Activated CD4-positive, CD25-positive, alpha-beta regulatory T cell (primary cell): ENCODE results near the gene GALNT17.

Source experiments
- DNase-seq, 4 experiments: peaks; one replicate each; lab custom pipeline; 2025; lab: John Stamatoyannopoulos, UW

GALNT17 gene

DNA sequence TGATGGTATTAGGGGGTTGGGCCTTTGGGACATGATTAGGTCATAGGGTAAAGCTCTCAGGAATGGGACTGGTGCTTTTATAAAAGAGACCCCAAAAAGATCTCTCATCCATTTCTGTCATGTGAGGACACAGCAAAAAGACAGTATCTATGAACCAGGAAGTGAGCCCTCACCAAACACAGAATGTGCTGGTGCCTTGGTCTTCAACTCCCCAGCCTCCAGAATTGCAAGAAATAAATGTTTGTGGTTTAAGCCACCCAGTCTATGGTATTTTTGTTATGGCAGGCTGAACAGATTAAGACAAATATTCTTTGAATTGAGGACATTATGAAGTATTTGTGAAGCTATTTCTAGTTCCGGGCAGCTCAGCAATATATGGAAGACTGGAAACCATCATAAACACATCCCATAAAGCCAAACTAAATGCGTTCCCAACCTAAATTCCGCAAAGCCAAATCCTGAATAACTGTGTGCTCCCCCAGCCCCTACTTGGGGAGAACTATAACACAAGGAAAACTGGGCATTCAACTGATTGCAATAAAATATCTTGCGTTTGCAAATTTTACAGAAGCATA is 153.7 kb downstream of the GALNT17 start:
- no peak for DNase-seq

DNA sequence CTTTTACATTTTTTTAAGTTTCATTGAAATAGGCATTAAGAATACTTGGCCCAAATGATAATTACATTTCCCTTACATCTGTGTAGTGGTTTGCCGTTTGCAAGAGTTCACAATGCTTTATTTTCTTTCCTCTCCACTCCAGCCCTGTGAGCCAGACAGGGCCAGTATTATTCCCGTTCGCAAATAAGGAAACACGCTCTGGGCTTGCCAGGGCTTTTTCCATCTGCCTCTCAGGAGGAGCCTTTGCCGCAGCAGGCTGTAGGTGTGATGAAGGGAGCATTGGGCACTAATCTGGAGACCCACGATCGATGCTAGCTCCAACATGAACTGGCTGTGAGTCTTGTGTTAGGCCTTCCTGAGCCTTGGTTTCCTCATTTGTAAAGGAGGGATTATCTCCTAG is 154.4 kb downstream of the GALNT17 start:
- DNase-seq = no peak

DNA sequence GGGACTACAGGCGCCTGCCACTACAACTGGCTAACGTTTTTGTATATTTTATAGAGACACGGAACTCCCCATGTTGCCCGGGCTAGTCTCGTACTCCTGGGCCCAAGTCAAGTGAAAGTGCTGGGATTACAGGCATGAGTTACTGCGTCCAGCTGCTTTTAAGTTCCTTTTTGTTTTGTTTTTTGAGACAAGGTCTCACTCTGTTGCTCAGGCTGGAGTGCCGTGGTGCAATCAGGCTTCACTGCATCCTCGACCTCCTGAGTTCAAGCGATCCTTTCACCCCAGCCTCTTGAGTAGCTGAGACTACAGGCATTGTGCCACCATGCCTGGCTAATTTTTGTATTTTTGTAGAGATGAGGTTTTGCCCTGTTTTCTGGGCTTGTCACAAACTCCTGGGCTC is 155.0 kb downstream of the GALNT17 start:
- no peak for DNase-seq

DNA sequence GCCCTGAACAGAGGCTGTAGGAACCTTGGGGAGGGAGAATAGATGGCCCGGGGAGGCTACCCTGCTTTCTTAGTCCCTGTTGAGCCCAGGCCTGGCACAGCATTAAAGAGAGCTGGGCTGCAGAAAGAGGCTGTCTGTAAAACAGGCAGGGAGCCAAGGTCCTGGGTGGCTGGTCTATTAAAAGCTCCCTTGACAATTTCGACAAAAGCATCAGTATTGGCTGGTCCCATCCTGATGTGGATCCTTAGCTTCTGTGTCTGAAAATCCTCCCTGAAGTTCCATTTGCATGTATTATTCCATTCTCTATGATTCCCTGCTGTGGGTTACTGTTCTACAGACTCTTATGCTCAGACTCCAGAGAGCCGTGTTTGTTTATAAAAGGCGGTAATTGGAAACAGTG is 158.5 kb downstream of the GALNT17 start:
- DNase-seq = no peak

DNA sequence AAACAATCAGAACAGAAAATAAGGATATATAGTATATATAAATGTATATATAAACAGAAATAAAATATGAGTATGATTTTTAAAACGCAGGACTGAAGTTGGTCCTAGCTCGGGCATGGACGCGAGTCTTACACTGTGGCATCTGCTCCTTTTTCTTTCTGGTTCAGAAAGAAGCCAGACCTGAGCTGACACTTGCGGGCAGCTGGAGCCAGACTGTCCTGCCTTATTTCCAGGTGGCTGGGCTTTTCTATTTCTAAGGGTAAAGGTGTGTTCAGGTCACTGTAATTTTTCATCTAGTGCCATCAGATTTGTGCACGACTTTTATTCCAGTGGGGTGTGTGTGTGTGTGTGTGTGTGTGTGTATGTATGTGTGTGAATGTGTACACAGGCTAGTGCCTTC is 166.4 kb downstream of the GALNT17 start:
- DNase-seq = no peak

DNA sequence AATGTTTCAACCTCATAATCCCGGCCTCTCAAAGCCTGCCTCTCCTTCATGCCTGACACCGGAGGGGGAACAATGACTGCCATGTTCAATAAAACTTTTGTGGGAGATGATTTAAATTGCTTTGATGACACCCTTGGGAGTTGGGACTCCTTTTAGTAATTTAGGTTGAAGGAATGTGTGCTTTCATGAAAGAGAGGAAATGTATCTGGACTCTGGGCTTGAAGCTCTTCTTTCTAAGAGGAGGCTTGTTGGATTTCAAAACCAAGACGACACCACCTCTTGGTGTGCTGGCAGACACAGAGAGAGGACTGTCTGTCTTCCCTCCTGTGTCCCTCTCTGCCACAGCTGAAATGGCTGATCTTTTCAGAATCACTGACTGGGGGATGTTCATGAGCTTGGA is 168.1 kb downstream of the GALNT17 start:
- no peak for DNase-seq

DNA sequence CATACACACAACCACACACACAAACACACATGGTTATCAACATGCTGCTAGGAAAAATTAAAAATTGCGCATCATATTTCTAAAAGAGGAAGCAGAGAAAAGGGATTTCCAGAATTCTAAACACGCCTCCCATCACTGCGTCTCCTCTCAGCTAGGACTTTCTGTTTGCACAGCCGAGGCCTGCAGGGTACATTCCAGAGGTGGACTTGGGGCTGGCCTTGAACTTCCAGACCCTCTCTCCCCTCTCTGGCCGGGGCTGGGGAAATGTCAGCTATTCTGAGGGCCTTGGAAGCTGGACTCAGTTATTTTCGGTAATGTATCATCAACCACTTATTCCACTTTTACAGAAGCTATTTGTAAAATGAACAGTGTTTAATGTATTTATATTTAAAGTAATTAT is 168.7 kb downstream of the GALNT17 start:
- DNase-seq = no peak

DNA sequence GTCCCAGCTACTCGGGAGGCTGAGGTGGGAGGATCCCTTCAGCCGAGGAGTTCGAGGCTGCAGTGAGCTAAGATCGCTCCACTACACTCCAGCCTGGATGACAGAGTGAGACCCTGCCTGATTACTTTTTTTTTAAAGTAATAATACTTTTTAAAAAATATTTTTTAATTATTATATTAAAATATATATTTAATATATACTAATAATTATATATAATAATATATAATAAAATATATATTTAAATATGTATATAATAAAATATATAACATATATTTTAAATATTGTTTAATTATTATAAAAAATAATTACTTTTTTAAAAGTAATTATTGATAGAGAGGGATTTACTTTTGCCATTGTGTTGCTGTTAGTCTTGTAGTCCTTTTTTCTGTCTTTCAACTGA is 169.2 kb downstream of the GALNT17 start:
- DNase-seq = no peak

DNA sequence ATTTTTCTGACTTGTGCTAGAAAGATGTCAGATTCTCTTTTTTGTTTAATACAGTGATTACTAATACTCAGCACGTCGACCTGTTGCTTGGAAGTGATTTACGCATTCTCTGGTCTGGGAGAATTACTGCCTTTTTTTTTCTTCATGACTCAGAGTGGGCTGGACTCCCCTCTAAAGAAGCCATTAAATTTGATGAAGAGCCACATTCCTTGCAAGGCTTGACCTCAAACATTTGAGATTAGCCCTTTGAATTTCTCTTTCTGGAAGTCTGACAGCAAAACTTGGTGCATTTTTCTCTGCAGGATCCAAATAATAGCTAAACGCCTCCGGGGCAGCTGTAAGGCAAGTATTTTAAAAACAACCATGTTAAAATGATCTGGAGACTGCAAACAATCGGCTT is 171.6 kb downstream of the GALNT17 start:
- DNase-seq = no peak

DNA sequence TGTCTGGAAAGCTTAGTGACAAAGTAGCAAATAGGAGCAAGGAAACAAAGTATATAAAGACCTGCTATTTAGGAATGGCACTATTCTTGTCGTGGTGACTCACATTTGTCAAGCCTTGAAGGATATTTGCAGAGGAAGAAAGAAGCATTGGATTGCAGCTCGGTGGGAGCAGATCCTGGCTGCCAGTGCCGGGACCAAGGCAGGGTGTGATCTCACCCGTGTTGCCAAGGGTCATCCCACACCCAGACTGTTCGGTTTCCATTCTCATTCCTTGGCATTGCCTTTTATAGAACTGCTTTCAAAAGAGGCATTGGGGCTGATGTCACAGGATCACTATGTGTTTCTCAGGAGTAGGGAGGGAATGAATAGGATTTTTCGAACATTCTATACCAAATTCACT is 176.2 kb downstream of the GALNT17 start:
- DNase-seq = no peak

DNA sequence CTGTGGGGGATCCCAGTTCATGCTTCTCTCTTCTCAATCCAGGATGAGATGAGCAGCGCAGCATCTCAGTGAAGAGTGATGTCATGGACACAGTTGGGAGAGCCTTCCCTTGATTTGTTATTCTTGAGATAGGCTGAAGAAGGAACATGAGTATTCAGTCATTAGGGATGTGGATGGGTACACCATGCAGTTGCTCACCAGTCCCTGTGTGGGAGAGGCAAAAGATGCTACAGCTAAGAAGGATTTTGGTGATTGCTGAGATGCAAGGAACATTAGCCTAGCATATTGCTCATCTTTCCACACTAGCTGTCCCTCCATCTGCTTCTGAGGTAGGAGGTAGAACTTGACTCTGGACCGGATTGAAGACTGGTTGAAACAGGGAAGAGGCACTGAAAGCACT is 179.6 kb downstream of the GALNT17 start:
- DNase-seq = no peak

DNA sequence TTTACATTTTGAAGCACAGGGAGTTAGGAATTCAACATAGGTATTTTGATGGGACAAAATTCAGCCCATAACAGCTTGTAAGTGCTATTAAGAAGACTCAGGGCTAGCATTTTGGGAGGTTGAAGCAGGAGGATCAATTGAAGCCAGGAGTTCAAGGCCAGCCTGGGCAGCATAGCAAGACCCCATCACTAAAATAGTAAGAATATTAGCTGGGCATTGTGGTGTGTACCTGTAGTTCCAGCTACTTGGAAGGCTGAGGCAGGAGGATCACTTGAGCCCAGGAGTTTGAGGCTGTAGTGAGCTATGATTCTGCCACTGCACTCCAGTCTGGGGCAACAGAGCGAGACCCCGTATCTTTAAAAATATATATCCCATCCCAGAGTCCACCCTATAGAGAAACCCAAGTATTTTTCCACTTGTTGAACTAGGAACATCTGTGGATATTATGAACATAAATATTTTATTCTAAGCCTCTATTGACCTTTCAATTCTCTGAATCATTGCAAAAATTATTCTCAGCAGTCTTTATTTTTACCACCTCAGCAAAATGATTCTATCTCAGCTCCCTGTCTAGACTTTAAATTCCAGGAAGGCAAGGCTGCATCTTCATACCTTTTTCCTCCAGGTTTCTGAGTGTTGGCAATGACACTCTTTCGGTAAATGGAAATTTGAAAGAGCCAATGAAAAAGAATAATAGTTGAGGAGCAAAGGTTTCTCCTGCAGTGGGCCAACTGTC is 181.0 kb downstream of the GALNT17 start:
- no peak for DNase-seq

DNA sequence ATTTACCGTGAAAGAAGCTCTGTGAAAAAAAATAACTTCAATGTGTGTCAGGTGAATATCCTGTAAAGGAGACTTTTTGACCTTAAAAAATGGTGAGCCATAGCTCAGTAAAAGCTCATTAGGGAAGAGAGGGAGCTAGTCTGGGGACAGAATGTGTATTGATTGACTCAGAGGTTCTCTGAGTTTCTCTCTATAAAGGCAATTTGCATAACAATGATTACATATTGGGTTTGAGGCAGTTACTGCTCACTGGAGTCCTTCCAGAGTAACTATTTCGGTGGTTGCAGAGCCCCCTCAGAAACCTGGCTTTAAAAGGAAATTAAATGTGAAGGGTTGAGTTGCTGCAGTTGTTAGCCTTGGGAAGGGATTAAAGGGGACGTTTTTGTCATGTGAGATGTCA is 181.6 kb downstream of the GALNT17 start:
- DNase-seq = no peak

DNA sequence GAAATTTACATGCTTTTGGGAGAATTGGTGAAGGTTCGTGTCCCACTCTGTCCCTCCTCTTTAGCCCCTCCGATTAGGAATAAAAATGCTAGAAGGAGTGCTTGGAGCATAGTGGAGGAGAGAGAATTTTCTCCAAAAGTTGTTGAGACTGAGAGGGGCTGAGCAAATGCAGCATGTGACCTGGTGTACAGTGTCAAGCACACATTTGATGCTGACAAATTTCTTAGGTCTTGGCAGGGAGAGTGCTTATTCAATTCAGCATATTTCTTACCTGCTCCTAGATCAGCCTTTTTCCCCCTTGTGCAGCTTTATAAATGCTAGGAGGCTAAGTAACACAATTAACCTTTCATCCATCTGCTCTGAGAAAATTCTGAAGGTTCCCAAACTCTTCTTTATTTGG is 189.0 kb downstream of the GALNT17 start:
- DNase-seq = no peak

DNA sequence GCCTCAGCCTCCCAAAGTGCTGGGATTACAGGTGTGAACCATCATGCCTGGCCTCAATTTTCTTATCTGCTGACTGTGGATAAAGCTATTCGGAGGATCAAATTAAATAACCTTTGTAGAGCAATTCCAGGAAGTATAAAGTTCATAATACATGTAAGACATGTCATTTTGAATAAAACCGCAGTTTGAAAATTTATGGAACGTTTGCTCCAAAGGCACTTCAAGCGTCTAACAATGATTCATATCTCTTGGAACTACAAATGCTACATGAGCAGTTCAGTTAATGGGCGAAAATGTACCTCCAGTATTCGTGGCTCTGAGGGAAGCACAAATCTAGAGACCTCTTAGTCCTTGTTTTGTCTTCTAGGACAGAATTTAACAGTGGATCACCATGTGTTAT is 190.3 kb downstream of the GALNT17 start:
- DNase-seq = no peak

DNA sequence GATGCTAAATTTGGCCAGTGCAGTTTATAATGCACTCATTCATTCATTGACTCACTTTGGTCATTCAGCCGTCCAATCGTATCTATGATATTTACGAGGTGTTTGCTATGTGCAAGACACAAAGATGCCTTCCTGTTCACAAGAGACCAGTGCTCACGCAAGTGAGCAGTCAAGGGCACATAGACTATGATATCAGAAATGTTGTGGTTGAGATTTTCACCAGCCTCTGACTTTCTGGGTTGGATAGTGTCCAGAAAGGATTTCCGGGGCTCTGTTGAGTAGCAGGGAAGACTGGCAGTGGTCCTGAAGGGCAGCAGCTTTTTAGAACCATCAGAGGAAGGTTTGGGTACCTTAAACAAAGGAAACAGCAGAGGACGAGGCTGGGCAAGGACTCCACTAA is 191.8 kb downstream of the GALNT17 start:
- DNase-seq = no peak

DNA sequence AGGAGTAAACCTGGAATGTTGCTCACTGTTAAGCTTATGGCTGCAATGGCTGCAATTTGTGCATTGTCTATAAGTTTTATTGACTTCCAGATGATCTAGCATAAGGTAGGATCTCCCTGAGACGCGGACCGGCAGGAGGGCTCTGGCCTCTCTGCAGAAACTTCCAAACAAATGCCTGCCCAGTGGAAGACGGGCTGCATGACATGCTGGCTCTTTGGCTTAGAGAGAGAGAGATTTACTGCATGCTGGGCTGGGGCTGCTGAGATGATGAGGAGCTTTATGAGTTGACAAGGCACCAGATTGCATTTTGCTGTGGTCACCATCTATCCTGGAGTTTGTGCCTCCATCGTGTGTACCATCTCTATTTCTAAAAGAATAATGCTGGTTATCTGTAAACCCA is 193.2 kb downstream of the GALNT17 start:
- DNase-seq = no peak

DNA sequence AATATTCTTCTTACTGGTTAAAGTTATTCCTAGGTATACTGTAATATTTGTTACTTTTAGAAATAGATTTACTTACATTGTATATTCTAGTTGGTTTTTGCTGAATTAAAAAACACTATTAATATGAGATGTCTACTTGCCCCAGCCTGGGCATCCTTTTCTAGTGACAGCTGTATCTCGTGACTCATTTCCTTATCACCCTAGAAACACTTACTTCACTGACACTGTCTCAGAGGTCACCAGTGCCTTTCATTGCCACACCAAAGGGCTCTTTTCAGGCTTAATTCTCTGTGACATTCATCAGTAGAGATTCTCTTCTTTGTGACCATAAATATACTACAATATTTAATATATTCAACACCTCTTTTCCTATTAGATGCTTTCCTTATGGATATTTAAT is 194.7 kb downstream of the GALNT17 start:
- no peak for DNase-seq

DNA sequence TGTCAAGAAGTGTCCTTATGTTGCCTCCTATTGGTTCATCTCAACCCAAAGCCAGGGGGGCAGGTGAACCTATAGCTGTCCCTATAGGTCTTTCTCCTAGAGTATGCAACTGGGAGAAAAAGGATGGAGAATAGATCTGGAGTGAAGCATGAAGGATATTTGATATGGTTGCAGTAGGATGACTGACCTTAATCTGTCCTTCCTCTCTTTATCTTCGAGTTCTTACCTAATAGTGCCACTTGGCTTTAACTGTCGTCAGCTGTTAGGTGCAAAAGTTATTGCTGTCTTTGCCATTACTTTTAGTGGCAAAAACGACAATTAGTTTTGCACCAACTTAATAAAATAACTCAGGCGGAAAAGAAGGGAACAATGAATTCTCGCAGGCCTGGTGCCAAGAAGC is 196.0 kb downstream of the GALNT17 start:
- DNase-seq = no peak

DNA sequence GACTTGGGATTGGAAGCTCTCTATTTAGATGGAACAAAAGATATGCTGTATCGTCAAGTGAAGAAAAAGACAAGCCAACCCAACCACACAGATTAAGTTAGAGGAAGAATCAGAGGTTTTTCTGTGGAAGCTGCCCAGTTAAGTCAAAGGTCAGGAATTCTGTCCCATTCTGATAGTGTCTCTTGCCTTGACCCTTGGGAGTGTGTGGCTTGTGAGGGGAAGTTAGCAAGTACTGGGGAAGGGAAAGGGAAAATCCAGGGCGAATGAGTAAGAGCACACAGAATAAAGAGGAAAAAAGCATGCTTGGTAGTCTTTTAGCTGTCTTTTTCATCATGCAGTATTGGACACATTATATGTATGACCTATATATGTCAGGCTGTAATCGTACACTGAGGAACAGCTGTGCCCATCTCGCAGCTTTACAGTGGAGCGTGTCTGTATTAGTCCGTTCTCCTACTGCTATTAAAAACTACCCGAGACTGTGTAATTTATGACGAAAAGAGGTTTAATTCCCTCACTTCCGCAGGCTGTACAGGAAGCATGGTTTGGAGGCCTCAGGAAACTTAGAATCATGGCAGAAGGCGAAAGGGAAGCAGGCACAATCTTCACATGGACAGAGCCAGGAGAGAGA is 197.2 kb downstream of the GALNT17 start:
- no peak for DNase-seq

DNA sequence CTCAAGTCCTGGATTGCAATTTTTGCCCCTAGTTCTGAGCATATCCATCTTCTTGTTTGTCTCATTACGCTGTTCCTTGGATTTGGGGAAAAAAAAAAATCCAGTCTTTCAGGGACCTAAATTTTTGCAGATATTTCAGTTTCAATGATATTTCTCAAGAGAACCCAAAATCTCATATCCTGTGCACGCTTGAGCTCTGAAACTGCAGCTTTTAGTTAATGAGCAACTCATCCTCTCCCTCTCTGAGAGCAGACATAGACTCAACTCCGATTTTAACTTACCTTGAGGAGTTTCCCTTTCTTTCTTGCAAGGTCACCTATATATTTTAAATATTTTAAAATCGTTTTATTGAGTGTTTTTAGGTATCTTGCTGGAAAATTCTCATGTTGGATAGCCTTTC is 200.3 kb downstream of the GALNT17 start:
- no peak for DNase-seq

DNA sequence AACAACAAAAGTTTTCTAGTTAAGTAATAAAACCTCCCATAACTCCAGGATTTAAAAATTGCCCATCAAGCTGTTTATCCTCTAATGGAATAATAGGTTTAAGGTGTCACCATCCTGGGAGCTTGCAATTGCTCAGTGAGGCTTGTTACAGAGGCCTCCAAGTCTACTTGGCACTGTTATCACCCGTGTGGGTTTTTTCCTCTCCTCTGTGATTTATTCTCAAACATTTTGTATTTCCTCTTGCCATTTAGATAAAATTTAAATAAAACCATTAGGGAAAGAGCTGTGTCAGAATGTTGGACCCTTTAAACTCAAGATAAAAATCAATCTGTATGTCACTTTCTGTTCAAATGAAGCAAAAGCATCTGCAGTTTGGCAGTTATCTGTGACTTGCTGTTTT is 202.6 kb downstream of the GALNT17 start:
- DNase-seq = no peak

DNA sequence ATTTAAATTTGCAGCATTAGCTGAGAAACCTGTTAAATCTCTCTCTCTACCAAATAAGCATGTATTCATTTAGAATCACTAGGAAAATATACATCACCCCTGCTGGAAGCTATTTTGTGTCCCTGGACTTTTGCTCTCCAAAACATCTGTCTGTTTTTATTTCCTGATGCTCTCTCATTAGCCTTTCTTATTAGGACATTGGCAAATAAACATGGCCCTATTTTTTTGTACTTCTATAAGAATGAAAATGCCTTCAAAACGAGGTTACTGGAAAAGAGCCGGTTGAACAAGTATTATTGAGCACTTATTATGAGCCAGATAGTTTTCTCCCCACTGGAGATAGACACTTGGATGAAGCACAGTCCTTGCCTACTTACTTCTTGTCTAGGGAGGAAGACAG is 206.9 kb downstream of the GALNT17 start:
- no peak for DNase-seq

DNA sequence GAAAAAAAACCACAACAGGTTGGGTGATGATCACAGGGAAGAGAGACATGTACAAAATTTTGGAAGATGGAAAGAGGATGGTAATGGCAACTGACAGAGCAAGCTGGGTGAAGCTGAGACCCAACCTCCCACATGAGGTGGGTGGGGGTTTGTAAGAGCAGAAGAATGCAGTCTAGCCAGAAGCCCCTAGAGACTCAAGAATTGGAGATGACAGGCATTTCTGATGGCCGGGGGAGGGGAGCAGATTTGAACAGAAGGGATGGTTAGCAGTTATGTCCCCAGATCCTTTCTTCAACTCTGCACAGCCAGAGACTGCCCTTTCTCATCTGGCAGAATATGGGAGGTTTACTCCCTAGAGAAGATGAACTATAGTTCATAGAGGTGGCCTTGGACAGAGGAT is 208.0 kb downstream of the GALNT17 start:
- no peak for DNase-seq
